Panc1 (cell line): ENCODE data around the gene CHST6. TPM values are rescaled to one million over a fixed set of nuclear protein-coding genes. Genes with fewer than 3 reads are reported as not detected.

ENCODE experiments used
- ATAC-seq: fragments of 200-7000 bp; cut with Tn5 transposase; 2 replicates; pipeline ENCODE4 v1.9.1; 2020; ENCODE audit warnings: mild to moderate bottlenecking, moderate library complexity
- BruUV-seq: library from RNA; stranded (reverse); fragments of 400-500 nt; replicated peaks from 2 replicates; lab custom pipeline; 2021; lab: Mats Ljungman, UMichigan
- CTCF ChIA-PET: fragments of 300-600 bp; sonication (Branson Sonifier 250); formaldehyde crosslinking; loops from one replicate; lab custom pipeline; 2022; ENCODE audit warnings: antibody characterized with exemption; lab: Charles Lee
- POLR2A ChIA-PET: fragments of 300-600 bp; sonication (Branson Sonifier 250); formaldehyde crosslinking; loops from one replicate; lab custom pipeline; 2022; ENCODE audit warnings: antibody characterized with exemption; lab: Charles Lee
- DNase-seq: peaks from one replicate; pipeline ENCODE4 v3.0.0-alpha.2; 2010; ENCODE audit warnings: low read depth, low spot score
- H3K27ac ChIP-seq: 2 replicates; pipeline ENCODE4 v1.5.1; 2011; ENCODE audit warnings: mild to moderate bottlenecking, low read length, inconsistent platforms
- H3K27me3 ChIP-seq: fragments of 200-500 bp; sonication (Bioruptor generic); 2 replicates; pipeline ENCODE4 v1.6.0; 2014; ENCODE audit warnings: low read length, inconsistent platforms; ENCODE audit not compliant: control insufficient read depth, insufficient read depth
- H3K36me3 ChIP-seq: fragments of 200-500 bp; sonication (Bioruptor generic); 2 replicates; pipeline ENCODE4 v1.5.1; 2014; ENCODE audit warnings: inconsistent platforms, mild to moderate bottlenecking, low read length, moderate library complexity; ENCODE audit not compliant: control insufficient read depth, insufficient read depth
- H3K4me1 ChIP-seq: 2 replicates; pipeline ENCODE4 v1.5.1; 2011; ENCODE audit warnings: inconsistent platforms, mild to moderate bottlenecking, low read length, moderate library complexity; ENCODE audit not compliant: control insufficient read depth, insufficient read depth
- H3K4me3 ChIP-seq, 2 experiments: 2 replicates each; pipeline ENCODE4 v1.5.1; 2011 to 2012; ENCODE audit warnings: low read depth in 2 of 2, low read length in 2 of 2, mild to moderate bottlenecking in 2 of 2, inconsistent platforms in 1 of 2, moderate library complexity in 1 of 2
- H3K9me3 ChIP-seq: fragments of 200-500 bp; sonication (Bioruptor generic); 2 replicates; pipeline ENCODE4 v1.5.1; 2014; ENCODE audit warnings: low read depth, mild to moderate bottlenecking, inconsistent platforms, low read length, moderate library complexity; ENCODE audit not compliant: control insufficient read depth, insufficient read depth
- POLR2AphosphoS5 ChIP-seq: IDR thresholded peaks from 2 replicates; pipeline ENCODE4 v1.6.1; 2012; ENCODE audit warnings: mild to moderate bottlenecking, low read depth, low read length, moderate library complexity
- REST ChIP-seq, 2 experiments: IDR thresholded peaks; 2 replicates each; pipeline ENCODE4 v1.6.1; 2011 to 2012; ENCODE audit warnings: low read depth in 2 of 2, control low read depth in 1 of 2, low read length in 1 of 2, mild to moderate bottlenecking in 1 of 2, moderate library complexity in 1 of 2; ENCODE audit not compliant: insufficient read depth in 1 of 2
- SIN3A ChIP-seq: IDR thresholded peaks from 2 replicates; pipeline ENCODE4 v1.6.1; 2012; ENCODE audit warnings: low read depth, mild to moderate bottlenecking, low read length, moderate library complexity, borderline replicate concordance; ENCODE audit not compliant: insufficient read depth
- TCF7L2 ChIP-seq: IDR thresholded peaks from 2 replicates; pipeline ENCODE4 v1.6.1; 2011; ENCODE audit warnings: mild to moderate bottlenecking, low read depth, low read length, inconsistent platforms
- in situ Hi-C: cut with HindIII; loops from 2 replicates; pipeline ENCODE4 v1.10.0; 2016; ENCODE audit warnings: low sequenced_read_pairs, low pct_unique_long_range_greater_than_20kb
- intact Hi-C: fragments of 100-400 bp; cut with micrococcal nuclease; formaldehyde crosslinking; loops from one replicate; pipeline ENCODE4 v1.10.0; 2022; ENCODE audit not compliant: unreplicated experiment
- total RNA-seq: library from RNA; stranded (reverse); gene quantifications from one replicate; pipeline ENCODE4 v1.2.1, GENCODE V29; 2021; ENCODE audit not compliant: unreplicated experiment
- TF ChIP-seq, protein P1 (sequence below): fragments of 450-650 bp; IDR thresholded peaks from 2 replicates; pipeline ENCODE4 v1.5.1; 2017; ENCODE audit warnings: mild to moderate bottlenecking

CHST6 gene
- total RNA-seq, 1 experiment from 2014 or later, result 0.05 TPM

- intact Hi-C loops (no loop called here), in situ Hi-C loops (no loop called here)
- Histone ChIP-seq H3K36me3 (no peaks in the 10 kb centered on the region), H3K4me1 (no peaks in the 10 kb centered on the region), H3K27me3 (no peaks in the 10 kb centered on the region), H3K4me3 (no peak overlapping the region), H3K9me3 (no peaks in the 10 kb centered on the region), H3K27ac (no peak overlapping the region)
- BruUV-seq, result no TSS peak
- DNase-seq (no peak), ATAC-seq (no peak)
- ChIA-PET CTCF (no interaction called here), POLR2A (no interaction called here)
- no peak for TF ChIP-seq POLR2AphosphoS5
- no peak for TF ChIP-seq REST (IDR thresholded peaks at IDR 0.05; ENCODE audit: insufficient read depth in 1 of 2, low read depth in 2 of 2, low read length in 1 of 2)
- TF ChIP-seq, protein P1, sequence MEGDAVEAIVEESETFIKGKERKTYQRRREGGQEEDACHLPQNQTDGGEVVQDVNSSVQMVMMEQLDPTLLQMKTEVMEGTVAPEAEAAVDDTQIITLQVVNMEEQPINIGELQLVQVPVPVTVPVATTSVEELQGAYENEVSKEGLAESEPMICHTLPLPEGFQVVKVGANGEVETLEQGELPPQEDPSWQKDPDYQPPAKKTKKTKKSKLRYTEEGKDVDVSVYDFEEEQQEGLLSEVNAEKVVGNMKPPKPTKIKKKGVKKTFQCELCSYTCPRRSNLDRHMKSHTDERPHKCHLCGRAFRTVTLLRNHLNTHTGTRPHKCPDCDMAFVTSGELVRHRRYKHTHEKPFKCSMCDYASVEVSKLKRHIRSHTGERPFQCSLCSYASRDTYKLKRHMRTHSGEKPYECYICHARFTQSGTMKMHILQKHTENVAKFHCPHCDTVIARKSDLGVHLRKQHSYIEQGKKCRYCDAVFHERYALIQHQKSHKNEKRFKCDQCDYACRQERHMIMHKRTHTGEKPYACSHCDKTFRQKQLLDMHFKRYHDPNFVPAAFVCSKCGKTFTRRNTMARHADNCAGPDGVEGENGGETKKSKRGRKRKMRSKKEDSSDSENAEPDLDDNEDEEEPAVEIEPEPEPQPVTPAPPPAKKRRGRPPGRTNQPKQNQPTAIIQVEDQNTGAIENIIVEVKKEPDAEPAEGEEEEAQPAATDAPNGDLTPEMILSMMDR, result no peak
- TF ChIP-seq TCF7L2, result no peak
- TF ChIP-seq SIN3A, result no peak
Observed at GRCh38 chr16:75529959-75530358, 34.7 kb upstream of the CHST6 start.

- intact Hi-C loops (no loop called here), in situ Hi-C loops (no loop called here)
- Histone ChIP-seq H3K36me3 (no peaks in the 10 kb centered on the region), H3K27ac (no peak overlapping the region), H3K27me3 (no peaks in the 10 kb centered on the region), H3K4me3 (no peak overlapping the region), H3K9me3 (no peaks in the 10 kb centered on the region), H3K4me1 (no peaks in the 10 kb centered on the region)
- ChIA-PET CTCF (no interaction called here), POLR2A (no interaction called here)
- BruUV-seq, result no TSS peak
- no peak for TF ChIP-seq POLR2AphosphoS5
- no peak for TF ChIP-seq REST (IDR thresholded peaks at IDR 0.05; ENCODE audit: insufficient read depth in 1 of 2, low read depth in 2 of 2, low read length in 1 of 2)
- TF ChIP-seq, protein P1, result no peak
- TF ChIP-seq SIN3A, result no peak
- no peak for TF ChIP-seq TCF7L2
- DNase-seq (no peak), ATAC-seq (no peak)
Observed at GRCh38 chr16:75529056-75529905, 34.0 kb upstream of the CHST6 start.
